Limb (tissue), 2 donors: ENCODE data around the gene MYNN.
"Not testable (repeated sequence)": the region's sequence is repeated elsewhere in the genome, so short reads cannot be mapped to it uniquely, and the experiment has no call there.

ENCODE experiments used
- DNase-seq, 2 donors: peaks; one replicate each; pipeline ENCODE4 v3.0.0-alpha.2; 2016; ENCODE audit errors: extremely low spot score in 2 of 2

The MYNN gene

DNA sequence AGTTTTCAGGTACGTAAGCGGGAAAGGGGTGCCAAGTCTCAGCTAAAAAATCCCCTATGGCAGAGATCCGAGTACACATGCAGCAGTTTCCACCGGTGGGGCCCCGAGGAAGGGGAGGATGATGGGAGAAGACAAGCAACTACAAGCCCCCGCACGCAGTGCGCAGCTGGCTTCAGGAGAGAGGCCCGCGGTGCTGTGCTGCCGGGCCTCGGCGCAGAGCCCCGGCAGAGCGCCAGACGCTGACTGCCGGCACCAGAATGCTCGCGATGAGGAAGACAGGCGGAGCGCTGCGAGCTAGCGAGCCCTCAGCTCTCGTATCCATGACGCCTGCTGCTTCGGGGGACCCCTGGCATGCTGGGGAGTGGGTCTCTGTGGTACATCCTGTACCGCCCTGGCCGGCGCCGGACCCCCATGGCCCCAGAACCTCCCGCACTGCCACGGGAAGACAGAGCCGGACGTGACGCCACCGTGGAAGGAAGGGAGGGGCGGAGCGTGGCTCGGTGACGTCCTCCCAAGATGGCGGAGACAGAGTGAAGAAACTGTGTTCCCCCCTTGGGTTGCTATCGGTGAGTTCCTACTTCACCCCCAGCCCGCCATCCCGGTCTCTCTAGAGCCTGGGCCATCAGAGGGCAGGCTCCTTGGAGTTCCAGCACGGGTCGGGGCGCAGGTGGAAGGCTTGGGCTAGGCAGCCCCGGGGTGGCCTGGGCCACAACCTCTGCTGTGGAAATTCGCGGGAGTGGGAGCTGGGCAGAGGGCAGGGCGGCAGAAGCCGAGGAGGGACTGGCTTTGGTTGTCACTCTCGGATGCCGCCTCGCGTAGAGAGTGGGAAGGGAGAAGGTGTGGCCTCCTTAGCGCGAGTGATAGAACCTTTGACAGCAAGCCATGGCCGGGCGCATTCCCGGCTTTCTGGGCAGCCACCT lies at the start of gene MYNN:
Gene MYNN, plus strand, starts transcription at position 500 of the 920 bp plus-strand sequence. CDS start 900 bp downstream, outside the sequence.
- peak; percentile 95 to 96 for DNase-seq

DNA sequence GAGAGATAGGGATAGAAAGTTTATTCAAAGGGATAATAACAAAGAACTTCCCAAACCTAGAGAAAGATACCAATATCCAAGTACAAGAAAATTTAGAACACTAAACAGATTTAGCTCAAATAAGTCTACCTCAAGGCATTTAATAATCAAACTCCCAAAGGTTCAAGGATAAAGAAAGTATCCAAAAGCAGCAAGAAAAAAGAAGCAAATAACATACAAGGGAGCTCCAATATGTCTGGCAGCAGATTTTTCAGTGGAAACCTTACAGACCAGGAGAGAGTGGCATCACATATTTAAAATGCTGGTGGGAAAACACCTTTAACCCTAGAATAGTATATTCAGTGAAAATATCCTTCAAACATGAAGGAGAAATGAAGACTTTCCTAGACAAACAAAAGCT lies 41.3 kb upstream of the MYNN start:
- DNase-seq, result not testable (repeated sequence)

- no peak for DNase-seq
These were observed 34.1 kb upstream of the MYNN start for GRCh38 chr3:169739067-169739466.

DNA sequence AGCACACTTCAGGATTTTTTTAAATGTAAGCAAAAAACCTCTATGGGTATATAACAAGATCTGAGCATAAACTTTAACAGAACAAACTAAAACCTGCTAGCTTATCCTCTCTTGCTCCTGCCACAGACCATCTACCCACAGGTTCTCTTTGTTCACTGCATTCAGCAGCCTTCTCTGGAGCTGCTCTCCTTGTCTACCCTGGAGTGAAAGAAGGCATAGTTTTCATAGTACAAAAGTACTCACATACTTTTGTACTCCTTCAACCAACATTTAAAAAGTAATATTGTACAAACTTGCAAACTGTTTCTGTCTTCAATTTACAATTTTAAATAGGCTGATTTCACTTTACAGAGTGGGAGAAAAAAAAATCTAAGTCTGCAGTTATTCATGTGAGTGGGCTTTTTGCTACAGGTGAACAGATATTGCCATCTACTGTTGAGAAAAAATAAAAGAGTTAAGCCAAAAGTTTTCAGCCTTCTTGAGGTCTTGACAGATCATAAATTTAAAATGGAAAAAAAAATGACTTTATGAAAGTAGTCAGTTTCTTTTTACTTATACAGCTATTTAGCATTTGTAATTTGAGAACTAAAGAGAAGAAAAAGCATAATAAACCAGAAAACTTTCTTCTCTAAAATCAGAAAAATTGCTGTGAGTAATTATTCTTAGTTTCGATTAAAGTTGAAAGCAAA lies 28.7 kb upstream of the MYNN start:
- DNase-seq, result peak in 1 of 2 donors; percentile 46

GRCh38 chr3:169746924-169747323 lies 26.3 kb upstream of the MYNN start:
- no peak for DNase-seq

DNA sequence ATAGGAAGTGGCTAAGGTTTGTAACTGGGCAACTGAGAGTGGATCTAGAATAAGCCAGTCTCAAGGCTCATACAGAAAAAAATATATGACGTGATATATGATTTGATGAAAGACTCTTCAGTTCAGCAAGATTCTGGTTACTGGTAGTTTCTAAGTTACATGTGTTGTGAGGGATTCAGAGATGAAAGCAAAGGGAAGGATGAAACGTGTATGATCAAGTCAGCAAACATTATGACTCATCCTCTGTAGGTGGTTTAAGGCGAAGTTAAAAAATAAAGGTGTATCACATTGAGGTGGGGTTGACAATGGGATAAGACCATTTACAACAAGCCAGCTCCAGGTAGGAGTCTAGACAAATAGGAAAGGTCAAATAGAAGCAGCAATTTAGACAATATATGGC lies 24.5 kb upstream of the MYNN start:
- DNase-seq, result no peak

GRCh38 chr3:169750665-169751064 lies 22.5 kb upstream of the MYNN start:
- no peak for DNase-seq

DNA sequence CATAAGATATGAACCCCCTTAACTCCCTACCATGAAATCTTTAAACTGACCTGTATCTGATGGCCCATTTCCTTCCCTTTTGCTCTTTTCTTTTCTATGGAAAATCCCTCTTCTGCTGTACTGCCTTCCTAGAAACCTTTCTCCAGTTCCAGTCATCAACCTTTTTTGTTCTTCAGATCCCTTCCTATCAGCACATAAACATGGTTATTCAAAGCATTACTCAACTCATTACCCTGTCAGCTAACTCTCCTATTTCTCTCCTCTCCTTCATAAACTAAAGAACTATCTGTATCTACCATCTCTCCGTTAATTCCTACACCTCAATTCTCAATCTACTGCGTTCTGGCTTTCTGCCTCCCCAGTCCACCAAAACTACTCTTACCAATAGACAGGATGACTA lies 21.3 kb upstream of the MYNN start:
- no peak for DNase-seq

DNA sequence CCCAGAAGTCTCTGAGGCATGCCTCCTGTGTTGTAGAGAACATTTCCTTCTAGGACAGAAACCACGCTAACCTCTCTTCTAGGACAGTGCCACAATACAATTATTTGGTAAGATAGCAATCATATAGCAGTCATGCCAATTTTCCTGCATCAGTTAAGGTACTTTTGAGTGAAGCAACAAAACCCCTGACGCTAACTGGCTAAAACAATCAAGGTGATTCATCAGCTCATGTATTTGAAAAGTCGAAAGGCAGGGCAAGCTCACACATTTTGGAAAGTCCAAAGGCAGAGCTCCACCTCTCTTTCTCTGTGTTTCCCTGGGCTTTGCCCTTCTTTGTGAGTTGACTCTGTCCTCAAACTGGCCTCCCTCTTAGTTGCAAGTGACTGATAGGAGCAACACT lies 18.5 kb upstream of the MYNN start:
- no peak for DNase-seq

GRCh38 chr3:169755488-169755887 lies 17.7 kb upstream of the MYNN start:
- no peak for DNase-seq

GRCh38 chr3:169758359-169758994 lies 14.7 kb upstream of the MYNN start:
- no peak for DNase-seq

DNA sequence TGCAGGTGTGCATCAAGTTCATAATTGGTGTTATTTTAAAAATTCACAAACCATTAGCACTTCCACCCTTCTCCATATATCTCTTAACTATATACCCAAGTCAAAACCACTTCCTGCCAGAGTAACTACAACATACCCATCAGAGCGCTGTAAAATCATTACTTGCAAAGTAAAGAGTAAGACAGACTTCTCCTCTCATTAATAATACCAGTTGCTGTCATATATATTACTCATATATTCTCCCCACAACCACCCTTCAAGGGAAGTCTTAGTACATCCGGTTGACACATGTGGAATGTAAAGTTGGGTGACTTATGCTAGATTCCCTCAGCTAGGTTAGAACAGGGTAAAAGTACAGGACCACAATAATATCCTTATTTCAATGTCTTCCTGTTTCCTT lies 13.9 kb upstream of the MYNN start:
- no peak for DNase-seq

DNA sequence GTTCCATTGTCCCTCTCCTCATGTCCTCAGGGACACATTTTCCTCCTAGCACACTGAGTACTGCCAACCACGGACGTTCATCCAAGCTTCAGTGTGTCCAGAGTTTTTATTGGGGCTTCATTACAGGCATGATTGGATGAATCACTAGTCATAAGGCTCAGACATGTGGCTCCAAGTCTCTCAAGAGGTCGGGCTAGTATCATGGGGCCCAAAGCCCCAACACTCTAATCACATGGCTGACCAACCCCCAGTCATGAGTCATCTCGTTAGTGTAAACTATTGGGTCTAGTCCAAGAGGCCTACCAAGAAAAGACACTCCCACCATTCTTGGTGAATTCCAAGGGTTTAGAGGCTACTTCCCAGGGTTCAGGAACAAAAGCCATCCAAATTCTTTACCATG lies 12.7 kb upstream of the MYNN start:
- DNase-seq, result no peak

- peak; percentile 59 to 79 for DNase-seq
These were observed 8.8 kb upstream of the MYNN start for GRCh38 chr3:169764312-169764881.

DNA sequence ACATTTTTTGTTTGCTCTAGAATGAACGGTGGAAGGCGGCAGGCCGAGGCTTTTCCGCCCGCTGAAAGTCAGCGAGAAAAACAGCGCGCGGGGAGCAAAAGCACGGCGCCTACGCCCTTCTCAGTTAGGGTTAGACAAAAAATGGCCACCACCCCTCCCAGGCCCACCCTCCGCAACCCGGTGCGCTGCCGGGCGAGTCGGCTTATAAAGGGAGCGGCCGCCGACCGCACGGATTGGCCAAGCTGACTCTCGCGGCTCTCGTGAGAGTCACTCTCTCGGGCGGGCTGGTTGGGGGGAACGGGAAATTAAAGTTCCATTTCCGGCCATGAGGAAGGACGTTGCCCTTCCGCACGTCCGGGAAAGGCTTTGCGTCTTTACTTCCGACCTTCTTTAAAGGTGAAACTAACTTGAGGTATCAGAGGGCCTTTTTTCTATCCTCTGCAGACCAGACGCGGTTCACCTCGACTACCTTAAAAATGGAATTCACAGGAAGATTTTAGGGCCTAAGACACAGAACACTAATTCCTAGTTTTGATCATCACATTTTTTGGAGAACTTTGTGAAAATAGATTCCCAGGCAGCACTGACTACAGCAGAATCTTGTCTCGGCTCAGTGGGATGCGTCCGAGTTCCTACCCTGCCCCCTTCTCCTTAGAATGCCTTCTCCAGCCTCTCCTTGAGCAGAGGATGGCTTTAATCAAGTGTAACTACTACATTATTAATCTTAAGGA lies 8.1 kb upstream of the MYNN start, which contains the start of gene TERC:
Gene TERC, minus strand, starts transcription at position 179 of the 731 bp plus-strand sequence.
- peak; percentile 94 for DNase-seq

DNA sequence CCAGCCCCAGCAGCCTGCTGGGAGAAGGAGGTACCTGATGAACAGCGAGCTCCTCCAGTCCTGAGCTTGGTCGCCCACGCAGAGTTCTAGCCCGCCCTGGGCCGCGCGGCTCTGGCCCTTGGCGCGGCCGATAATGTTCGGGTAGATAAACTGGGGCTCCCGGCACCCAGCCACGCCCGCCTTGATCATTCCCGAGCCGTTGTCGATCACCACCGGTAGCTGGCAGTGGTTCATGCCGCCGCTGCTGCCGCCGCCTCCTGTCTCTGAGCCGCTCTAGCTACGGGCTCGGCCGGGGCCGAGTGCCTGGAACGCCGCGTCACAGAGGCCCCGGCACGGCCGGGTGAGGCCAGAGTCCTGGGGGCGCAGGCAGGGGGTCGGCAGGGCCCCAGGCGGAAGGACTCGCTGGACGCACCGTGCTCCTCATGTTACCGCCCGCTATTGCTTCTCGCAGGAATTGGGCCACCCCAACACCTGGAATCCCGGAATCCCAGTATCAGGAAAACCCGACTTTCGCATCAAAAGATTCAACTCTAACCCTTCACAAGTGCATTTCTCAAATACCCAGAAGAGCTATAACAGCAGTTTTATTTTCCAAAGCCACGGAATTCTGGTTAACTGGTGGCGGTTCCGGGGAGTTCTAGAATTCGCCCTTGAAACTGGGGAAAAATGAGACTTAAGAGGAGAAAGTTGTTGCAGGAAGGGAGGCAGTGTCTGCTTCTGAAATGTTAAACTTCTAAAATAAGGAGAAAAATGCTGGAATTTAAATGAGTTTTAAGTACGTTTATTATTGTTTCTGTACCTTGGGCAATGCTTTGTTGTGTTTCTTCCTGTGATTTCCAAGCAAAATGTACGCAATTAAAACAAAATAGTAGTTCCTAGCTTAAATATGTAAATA lies 3.7 kb upstream of the MYNN start, which contains the start of gene ACTRT3:
Gene ACTRT3, minus strand, starts transcription at position 275 of the 895 bp plus-strand sequence. Its CDS starts 41 bp downstream, at position 234.
- peak; percentile 72 to 84 for DNase-seq

DNA sequence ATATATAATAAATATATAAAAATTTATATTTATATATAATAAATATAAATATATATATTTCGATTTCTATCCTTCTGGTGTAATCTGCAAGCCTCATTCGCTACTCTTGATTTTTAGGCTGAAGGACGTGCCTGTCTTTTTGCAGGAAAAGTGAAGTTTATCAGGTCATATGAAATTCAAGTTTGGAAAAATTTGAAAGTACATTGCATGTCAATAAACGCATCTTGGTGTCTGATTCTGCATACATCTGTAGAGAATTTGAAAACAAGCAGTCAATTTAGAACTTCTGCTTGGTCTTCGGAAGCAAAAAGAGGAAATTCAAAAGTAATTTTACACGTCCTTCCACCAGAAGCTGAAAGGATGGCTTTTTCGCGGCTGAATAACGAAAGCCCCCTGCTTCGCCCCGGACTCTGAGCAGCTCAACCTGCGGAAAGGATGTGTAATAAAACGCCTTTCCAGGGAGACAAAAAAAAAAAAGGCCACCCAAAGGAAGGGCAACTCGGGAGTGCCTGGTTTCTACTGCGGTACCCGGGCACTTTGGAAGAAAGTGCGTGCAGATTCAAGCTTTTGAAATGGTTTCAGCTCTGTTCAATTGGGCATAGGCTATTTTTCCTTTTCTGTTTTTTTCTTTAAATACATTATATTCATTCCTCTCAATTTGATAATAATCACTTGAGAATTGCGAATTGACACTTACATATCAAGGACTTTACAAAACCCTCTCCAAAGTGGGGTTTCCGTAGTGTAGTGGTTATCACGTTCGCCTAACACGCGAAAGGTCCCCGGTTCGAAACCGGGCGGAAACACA lies 1.5 kb upstream of the MYNN start:
- DNase-seq, result peak; percentile 78 to 89

- peak; percentile 86 for DNase-seq
These were observed 795 bp upstream of the MYNN start for GRCh38 chr3:169772305-169772896.

DNA sequence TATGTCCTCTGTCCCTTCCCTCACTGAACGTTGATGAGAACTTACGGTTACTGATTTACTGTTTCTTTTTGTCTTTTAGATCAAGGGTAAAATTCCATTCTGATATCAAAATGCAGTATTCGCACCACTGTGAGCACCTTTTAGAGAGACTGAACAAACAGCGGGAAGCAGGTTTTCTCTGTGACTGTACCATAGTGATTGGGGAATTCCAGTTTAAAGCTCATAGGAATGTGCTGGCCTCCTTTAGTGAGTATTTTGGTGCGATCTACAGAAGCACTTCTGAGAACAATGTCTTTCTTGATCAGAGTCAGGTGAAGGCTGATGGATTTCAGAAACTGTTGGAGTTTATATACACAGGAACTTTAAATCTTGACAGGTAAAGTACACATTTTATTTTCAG lies 990 bp downstream of the MYNN start:
- no peak for DNase-seq
